SW480 (cell line): ENCODE measurements around the gene PEX16.

Experiments used
- DNase-seq: peaks from one replicate; pipeline ENCODE4 v3.0.0-alpha.2; 2016; ENCODE audit warnings: low spot score

PEX16 gene

DNA sequence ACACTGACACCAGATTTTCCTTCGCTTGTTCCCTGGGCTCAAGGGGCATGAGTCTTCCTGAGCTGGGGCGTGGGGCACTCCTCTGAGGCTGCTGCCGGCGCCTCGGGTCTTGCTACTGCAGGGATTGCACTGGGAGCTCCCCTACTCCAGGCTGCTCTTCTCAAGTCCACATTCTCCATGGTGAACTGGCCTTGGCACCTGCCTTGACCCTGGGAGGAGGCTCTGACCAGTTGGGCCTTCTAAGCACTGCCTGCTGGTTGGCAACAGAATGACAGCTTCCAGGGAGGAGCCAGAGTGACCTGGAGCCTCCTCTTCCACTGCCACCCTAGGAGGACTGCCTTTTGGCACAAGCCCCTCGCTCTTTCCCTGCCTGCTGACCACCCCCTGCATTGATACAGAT, 20.1 kb downstream of the PEX16 start:
- no peak for DNase-seq

DNA sequence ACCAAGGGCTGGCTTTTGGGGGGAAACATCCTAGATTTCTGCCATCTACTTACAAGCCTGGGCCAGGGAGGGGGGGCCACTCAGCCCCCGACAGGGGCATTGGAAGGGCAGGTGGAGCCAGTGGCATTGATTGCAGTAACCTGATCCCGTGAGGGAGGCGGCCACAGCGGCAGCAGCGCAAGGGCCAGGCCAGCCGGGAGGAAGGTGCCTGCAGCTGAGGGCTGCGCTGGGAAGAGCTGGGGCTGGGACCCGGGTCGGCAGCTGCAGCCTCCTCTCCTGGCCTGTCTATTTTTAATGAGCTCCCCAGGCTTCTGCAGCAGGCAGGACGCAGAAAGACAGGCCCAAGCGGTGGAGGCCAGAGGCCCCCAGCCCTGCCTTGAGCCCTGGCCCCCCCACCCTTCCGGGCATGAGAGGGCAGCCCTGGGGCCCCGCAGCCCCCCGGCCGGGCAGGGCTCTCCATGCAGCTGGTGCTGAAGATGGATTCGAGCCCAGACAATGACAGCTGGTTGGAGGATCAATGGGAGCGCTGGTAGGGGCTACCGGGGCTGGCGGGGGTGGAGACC, 21.2 kb downstream of the PEX16 start:
- DNase-seq, result no peak

DNA sequence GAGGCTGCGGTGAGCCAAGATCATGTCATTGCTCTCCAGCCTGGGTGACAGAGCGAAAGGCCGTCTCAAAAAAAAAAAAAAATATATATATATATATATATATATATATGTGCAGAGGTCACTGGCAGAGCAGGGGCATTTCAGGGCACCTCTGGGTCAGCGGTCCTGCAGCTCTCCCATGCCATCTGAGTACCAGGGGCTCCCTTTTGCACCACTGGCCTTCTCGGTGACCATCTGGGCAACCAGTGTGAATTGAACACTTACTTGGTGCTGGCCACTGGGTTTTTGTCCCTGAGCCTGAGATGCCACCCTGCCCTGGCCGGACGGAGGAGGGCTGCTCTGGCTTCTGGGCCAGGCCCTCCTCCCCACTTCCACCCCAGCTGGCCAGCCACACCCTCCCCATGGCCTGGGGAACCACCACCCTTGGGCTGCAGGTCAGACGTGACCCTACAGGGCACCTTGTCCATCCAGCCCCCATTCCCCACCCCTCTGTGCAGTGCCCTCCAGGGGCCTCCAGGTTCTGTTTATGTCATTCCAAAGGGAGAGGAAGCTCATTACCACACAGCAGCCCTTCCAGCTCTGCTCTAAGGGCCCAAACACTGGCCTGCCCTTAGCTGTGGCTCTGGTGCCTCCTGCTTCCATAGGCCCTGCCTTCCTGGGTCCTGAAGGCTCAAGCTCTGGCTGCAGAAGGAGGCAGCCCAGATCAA, 22.0 kb downstream of the PEX16 start:
- no peak for DNase-seq

DNA sequence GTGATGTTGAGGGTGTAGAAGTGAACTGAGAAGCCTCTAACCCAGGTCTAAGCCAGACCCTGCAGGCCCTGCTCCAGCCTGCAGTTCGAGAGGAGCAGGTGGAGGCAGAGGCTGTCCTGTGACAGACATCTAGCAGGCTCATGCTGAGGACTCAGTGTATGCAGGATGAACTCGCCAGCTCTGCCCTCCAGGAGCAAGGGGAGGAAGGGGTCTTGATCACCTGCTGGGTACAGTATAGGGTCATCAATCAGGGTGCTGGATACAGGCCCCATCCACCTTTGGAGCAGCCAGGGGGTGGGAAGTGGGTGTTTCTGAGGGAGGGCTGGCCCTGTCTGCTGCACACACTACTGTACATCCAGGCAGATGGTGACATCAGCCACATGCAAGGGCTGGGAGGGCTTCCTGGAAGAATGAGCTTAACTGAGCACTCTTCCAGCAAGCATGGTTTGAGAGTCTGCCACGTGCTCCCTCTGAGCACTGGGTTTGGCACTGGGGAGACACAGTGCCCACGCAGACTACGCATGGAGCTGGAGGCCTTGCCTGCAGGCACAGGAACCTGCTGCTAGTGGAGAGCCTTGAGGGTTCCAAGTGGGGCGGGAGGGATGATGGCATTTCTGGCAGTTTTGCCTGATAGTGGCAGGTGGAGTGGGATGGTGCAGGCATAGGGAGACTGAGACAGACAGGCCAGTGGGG, 23.0 kb downstream of the PEX16 start:
- DNase-seq, result no peak

DNA sequence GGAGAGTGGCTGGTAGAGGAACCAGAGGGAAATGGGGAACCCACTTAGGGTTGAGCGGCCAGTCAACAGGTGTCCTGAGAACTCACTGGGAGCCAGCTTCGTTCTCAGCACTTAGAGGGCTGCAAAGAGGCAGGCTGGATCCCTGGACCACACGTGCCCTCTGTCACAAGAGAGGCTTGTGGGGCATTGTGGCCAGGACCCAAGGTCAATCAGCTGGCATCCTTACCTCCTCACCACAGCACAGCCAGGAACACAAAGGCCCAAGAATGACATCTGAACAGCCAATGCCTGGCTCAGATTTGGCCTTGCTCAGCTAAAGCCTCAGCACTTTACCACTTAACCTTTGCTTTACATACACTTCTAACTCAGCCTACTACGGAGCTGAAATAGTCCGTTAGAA, 24.8 kb downstream of the PEX16 start:
- no peak for DNase-seq

DNA sequence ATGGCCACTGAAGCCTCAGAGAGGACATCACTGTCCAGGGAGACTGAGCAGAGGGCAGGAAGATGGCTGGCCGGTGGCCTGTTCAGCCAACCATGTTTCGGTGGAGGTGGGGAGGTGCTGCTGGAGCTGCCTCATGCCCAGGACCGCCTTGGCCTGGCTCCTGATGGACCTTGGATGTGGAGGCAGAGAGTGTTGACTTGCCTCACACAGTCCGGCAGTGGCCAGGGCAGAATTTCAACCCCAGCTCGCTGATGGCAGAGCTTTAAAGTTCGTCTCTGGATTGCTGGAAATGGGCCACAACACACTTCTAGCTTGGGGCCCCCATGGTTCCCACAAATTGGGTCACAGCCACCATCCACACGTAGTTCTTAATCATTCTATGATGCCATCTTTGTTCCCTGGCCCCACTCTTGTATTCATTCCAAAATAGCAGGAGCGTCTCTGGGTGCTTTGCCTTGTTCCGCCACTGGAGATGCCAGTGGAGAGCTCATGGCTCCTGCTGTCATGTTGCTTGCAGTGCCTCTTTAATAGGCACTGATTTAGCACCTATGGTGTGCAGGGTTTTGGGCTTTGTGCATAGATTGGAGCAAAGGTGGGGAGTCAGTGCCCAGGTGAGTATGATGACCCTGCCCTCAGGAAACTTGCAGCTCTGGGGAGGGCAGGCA, 26.7 kb downstream of the PEX16 start:
- no peak for DNase-seq

DNA sequence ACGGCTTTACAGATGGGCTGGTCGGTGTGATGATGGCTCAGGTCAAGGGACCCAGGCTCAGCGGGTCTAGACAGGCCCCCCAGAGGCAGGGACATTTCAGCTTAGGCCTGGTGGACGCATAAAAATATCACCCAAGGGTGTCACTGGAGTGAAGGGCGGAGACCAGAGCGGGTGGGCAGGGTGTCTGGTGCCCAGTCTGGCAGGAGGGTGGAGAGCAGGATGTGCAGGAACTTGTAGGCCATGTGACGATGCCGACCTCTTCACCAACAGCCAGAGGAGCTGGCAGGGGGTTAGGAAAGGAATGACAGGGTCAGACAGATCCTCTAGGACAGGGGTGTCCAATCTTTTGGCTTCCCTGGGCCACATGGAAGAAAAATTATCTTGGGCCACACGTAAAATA, 27.7 kb downstream of the PEX16 start:
- no peak for DNase-seq

DNA sequence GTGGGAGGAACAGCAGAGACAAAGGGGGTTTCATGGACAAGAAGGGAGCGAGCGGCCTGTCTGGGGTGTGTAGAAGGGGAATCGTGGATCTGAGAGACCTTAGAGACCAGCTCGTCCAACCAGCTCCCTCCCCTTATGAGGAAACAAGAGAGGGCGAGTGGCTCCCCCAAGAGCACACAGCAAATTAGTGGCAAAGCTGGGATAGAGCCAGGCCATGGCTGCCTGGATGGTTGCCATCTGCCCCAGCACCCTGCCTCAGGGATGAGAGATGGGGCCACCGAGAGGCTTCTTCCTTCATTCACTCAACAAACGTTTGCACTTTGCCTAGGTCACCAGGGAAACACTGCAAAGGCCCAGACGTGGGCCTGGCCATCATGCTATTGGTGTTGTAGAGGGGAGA, 28.1 kb downstream of the PEX16 start:
- no peak for DNase-seq

DNA sequence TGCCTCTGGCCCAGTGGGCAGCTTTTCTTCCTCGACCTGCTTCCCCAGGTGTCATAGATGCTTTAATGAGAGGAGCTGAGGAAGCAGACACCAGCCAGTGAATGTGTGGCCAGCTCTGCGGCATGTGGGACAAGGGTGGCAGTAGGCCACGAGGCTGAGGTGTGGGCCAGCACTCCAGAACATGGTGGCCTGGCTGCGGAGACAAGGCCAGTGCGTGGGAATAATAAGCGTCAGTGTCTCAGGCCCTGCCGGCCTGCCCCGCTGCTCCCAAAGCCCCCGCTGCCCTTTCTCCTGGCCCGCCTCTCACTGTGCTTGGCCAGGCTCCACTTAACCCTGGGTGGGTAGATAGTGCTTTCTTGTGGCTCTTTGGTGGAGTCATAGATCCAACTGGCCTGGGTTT, 30.1 kb downstream of the PEX16 start:
- no peak for DNase-seq

DNA sequence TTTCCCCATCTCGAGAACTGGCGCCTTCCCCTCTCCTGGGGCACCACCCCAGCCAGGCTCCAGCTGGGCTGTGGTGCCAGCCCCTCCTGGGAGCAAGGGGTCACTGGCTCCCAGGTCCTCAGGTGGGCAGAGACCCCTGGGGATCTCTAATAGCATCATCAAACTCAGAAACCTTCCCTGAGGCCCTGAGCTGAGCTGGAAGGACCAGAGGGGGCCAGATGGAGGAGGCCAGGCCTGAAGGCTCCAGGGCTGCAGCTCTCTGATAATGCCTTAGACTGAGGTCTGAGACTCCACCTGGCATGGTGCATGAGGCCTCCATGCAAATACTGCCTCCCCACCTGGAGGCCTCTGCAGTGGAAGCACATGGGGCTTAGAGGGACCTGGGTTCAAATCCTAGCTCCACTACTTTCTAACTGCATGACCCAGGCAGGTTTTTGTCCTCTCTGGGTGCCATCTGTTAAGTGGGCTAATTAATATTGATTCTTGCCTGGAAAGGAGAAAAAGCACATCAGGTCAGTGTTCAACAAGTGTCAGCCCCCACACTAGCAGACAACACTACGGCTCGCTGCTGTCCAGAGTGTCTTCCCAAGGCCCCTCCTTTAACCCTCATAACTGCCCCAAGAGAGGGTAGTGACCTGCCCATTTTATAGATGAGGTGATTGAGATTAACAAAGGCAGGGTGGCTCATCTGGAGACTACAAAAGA, 30.7 kb downstream of the PEX16 start:
- DNase-seq, result no peak

DNA sequence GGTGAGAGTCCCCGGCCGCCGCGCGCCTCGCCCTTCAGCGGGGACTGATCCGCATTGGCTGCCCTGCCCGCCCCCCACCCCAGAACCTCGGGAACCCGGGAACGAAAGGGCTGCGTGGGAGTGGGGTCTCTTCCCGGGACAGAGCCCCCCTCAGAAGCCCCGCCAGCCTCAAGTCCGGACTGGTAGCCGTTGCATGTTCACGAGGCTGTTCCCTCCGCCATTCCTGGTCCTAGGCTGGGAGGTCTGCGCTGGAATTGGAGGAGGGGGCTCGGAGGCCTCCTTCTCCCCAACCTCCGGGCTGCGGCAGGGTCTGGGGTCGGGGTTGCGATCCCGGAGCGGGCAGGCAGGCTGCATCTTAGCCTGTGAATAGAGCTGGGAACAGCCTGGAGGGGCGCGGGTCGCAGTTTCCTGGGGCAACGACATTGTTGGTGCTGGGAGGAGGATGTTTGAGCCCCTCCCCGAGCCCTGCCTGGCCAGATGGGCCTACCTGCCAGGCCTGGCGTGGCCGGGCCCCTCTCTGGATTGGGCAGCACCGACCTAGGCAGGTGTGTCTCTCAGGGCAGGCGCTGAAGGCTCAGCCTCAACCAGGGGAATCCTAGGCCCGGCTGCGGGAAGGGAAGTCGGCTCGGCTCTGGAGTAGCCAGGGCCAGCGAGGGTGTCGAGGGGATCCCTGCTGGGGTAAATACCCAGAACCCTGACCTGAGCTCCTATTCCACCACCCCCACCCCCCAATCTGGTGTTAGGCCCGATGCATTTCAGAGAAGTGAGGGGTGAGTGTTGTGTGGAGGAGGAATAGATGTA, 31.6 kb downstream of the PEX16 start:
- no peak for DNase-seq

DNA sequence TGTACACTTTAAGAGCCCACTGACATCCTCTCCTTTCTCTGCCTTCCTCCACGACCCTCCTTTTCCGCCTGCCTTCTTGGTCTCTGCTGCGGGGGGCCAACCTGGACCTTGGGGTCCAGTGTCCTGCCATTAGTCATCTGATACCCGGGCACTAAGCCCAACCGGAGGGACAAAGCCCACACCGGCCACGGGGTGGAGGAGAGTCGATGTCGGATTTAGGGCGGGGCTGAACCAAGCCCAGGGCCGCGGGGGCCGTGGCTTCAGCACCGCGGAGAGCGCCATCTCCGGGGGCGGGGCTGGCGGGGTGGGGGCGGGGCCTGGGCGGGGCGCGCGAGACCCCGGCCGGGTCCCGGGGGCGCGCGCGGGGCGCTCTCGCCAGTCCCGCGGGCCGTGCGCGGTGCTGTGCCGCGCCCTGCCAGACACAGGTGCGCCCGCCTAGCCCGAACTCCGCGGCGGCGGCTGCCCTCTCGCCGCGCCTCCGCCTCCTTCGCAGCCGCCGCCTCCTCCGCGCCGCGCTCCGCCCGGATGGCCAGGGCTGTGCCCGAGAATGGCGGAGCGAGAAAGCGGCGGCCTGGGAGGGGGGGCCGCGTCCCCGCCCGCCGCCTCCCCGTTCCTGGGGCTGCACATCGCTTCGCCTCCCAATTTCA, 32.3 kb downstream of the PEX16 start, which contains the start of gene MAPK8IP1:
MAPK8IP1 (plus strand) TSS at position 378 of the 647 bp plus-strand sequence; CDS start at position 548, 170 bp downstream.
- peak; percentile 61 for DNase-seq

DNA sequence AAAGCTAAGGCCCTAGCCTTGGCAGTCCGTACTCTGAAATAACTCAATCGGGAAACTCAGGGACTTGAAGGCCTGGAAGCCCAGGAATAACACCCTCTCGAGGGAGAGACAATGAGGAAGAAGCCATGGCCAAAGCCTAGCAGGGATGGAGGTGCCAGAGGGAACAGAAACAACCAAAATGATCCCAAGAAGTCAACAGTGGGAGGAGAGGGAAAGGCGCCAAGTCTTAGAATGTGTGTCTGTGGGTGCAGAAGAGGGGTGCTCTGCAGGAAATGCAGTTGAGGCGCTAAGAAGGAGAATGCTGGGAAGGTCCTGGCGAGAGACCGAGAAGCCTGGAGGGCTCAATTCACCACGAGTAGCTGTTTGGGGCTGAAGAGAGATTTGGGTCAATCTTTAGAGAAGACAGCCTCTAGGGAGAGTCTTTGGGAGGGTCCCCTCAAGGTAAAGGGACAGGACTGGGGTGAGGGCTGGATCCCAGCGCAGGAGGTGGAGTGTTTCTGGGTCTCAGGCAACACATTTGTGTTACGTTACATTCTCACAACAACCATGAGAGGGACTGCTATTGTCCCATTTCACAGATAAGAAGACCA, 33.0 kb downstream of the PEX16 start:
- no peak for DNase-seq

DNA sequence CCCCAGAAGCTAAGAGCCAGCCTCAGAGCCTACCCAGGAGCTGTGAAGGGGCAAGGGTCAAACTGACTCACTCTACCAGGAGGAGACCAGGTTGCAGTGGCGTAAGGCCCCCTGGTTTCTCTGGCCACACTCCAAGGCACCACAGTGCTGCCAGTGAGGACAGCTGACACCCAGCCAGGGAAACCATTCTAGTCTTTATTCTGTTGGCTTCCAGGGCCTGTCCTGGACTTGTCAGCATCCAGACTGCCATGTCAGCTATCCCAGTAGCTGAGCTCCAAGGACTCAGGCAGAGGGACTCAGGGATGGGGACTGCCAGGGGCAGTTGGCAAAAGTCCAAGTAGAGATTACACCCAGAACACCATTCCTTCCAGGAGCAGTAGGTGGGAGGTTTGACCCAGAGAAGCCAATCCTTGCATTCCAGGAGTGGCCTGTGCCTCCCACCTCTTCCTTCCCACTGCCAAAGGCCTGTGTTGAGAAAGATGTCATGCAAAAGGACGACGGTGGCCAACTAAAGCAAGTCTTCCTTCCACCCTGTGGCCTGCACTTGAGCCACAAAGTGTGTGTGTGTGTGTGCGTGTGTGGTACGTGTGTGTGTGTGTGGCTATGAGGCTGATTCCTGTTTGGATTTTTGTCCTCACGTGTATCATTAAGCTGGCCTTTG, 35.8 kb downstream of the PEX16 start:
- DNase-seq, result no peak

DNA sequence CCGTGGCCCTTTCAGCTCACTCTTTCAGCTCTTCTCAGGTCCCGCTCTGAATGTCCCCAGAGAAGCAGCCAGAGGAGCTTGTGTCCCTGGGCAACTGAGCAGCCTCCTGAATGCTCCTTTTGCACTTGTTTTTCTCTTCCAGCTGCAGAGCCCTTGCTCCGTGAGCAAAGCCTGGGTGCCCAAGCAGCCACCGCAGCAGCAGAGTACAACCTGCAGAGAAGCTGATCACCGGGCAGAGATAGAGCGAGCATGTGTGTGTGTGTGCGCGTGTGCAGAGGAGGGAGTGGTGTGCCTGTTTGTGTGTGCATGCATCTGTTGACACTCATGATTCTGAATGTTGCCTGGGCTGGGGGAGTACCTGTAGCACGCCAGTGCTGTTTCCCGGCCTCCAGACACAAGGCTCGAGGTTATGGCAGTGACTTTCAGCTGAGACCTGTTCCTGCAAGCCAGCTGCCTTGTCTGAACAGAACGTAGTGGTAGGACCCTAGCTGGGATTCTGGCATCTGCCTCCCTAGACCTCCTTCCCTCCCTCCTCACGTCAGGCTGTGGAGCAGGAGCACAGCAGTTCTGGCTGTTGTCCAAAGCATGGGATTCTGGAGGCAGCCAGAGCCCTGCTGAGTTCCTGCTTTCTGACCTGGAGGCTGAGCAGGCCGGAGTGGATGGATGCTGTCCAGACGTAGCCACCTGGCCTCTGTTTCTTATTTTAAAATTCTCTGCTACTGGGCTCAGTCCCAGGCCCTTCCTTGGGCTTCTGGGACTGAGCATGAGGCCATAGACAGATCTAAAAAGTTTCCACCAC, 36.7 kb downstream of the PEX16 start:
- no peak for DNase-seq

DNA sequence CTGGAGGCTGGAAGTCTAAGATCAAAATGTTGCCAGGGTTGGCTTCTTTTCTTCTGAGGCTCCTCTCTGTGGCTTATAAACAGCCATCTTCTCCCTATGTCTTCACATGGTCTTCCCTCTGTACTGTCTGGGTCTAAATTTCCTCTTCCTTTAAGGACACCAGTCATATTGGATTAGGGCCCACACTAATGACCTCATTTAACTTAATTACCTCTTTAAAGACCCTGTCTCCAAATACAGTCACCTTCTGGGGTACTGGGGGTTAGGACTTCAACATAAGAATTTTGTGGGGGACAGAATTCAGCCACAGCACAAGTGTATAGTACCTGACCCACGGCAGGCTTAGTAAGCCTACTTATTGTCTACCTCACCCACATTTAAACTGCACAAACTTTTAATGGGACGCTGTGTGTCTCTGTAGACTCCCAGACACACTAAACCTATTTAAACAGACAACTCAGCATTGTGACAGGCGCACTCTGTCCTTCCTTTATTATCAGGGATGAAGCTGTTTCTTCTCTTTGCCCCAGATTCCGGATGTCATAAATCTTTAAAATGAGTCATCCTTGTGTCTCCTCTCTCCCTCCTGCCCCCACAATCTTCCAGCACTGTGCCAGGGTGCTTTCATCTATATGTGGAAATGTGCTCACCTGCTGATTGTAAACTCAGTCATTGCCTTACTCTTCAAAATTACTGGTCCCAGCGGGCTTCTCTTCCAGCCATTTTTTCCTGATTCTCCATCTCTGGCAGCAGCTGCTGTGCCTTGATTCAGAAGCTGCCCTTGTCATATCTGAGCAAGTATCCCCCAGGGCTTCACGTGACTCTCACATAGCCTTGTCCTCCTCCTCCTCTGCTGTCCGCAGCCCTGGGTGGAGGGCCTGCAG, 37.6 kb downstream of the PEX16 start:
- peak; percentile 94 for DNase-seq

DNA sequence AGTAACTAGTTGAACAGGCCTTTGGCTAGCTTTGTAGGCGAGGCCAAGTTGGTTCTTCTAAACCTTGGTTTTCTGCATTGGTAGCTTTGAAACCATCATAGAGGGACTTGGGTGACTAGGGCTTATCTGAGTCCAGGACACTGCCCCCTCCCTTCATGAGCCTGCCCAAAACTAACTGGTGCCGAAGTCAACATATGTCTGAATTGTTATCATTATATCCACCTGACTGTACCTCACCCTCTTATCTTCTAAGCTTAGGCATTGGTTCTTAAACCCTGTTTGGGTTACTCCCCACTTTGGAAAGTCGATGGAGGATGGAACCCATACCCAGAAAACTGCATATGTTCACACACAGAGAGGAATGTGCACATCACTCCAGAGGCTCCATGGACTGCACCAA, 39.8 kb downstream of the PEX16 start:
- no peak for DNase-seq

DNA sequence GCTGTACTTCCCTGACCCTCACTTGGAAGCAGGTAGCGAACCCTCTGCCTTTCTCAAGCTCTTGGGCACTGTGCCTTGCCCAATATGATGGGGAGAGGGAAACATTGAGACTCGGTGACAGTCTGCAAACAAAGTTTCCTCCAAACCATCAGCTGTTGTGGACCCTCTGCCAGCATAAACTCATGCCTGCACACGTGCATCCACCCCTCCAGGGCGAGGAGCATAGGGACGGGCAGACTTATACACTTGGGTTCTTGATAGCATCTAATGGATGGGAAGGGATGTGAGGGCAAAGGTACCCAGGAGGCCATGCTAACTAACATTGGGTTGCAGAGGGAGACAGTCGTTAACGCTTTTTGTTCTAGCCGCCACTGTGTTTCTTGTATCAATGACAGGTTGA, 40.5 kb downstream of the PEX16 start:
- no peak for DNase-seq
